GM18499 (cell line): ENCODE results near the gene NFAT5.
"Not testable (repeated sequence)": the region's sequence is repeated elsewhere in the genome, so short reads cannot be mapped to it uniquely, and the experiment has no call there.

Source experiments
- ATAC-seq: cut with Tn5 transposase; IDR thresholded peaks from one replicate; pipeline ENCODE4 v1.9.1; 2021; ENCODE audit warnings: moderate number of reproducible peaks; ENCODE audit not compliant: insufficient read depth, unreplicated experiment

NFAT5 gene

GRCh38 chr16:69725480-69726312 lies 159.9 kb downstream of the NFAT5 start:
- ATAC-seq: no peak

GRCh38 chr16:69726313-69727060 lies 160.7 kb downstream of the NFAT5 start, which contains the start of gene NQO1:
TSS of gene NQO1 (minus strand) at chr16:69726560. CDS start at chr16:69726439, 121 bp downstream.
- peak; percentile 65 for ATAC-seq

- ATAC-seq: no peak
Measured at GRCh38 chr16:69727916-69728270, 162.1 kb downstream of the NFAT5 start.

- not testable (repeated sequence) for ATAC-seq
Measured at GRCh38 chr16:69729030-69729429, 163.3 kb downstream of the NFAT5 start.

GRCh38 chr16:69731280-69731679 lies 165.5 kb downstream of the NFAT5 start:
- not testable (repeated sequence) for ATAC-seq

GRCh38 chr16:69732101-69732500 lies 166.3 kb downstream of the NFAT5 start:
- no peak for ATAC-seq

GRCh38 chr16:69741519-69741918 lies 175.8 kb downstream of the NFAT5 start:
- ATAC-seq: no peak

GRCh38 chr16:69741951-69742904 lies 176.5 kb downstream of the NFAT5 start:
- ATAC-seq: no peak

- no peak for ATAC-seq
Measured at GRCh38 chr16:69744363-69745231, 178.8 kb downstream of the NFAT5 start.

DNA sequence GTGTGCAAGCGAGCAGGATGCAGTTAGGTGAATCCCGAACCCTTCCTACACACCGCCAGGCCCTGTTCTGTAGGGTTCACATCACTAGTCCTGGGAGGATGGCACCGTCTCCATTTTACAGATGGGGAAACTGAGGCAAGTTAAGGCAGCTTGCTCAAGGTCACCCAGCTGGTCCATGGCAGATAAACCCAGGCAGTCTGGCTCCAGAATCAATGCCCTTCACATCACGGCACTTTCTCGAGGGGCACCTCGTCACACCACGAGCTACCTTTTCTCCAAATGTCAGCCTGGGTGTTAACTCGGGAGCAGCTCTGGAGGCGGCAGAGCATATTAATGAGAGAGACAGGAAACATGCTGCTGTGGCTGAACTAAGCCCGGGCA lies 179.5 kb downstream of the NFAT5 start:
- no peak for ATAC-seq

DNA sequence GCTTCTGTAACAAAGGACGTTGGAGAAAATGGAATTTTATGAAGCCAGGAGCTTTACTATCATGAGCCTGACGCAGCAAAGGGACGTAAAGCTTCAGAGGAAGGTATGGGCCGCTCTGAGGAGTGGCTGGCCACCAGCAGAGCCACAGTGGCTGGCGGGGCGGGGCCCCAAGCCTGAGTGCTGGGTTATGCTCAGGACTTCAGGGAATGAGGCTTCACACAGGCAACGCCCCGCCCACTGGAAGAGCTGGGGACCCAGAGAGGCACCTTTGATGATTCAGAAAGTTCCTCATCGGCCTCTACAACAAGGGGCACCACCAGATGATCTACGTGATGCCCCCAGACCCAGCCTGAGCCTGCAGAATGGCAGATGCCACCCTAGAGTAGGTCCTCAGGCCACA lies 180.2 kb downstream of the NFAT5 start:
- no peak for ATAC-seq

- no peak for ATAC-seq
Measured at GRCh38 chr16:69747115-69747514, 181.3 kb downstream of the NFAT5 start.

DNA sequence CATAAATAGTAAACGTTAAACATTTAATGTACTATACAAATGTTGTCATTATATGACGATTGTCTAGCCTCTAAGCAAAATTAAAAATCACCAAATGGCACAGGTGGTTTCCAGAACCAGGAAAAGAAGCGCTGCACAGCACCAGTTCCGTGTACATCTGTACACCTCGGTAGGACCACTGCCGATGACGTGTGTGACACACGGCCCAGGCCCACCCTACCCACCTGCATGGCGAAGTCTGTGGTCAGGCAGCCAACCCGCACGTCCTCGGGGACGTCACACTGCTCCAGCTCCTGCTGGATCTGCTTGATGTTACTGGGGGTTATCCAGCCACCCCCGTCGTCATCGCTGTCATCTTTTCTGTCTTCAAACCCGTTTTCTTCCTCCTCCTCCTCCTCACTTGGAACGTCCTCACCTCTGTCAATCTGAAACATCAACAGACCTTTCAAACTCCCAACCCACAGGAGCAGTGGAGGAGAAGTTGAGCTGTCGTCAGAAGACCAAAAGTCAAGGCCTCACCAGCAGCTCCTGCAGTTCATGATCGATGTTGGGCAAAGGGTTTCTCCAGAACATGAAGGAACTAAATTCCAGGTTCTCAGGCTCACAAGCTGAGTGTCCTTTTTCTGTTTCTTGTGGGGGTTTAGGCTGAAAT lies 183.1 kb downstream of the NFAT5 start:
- ATAC-seq: no peak

DNA sequence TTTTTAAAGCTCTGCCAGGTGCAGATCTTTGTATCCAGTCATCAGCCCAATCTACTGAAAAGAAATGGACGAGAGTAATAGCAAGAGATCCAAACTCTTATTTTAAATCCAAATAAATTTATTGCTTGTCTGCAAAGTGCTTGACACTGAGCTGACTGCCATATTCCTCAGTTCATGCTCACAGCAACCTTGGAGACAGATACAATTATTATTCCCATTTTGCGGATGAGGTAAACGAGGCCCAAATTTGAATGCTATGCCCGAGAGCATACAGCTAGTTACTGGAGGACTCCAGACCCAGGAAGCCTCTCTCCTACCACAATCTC lies 188.3 kb downstream of the NFAT5 start:
- ATAC-seq: no peak
